ENCODE data around the gene FXYD2. TPM values are rescaled to one million over a fixed set of nuclear protein-coding genes. Genes with fewer than 3 reads are reported as not detected.

The FXYD2 gene
- total and polyA plus RNA-seq, 10 of the 15 experiments (the other 5 are each of a cell fraction or from before 2014, with no cell fraction given) = 1.2 to 4.5 (median 2.4) TPM

DNA sequence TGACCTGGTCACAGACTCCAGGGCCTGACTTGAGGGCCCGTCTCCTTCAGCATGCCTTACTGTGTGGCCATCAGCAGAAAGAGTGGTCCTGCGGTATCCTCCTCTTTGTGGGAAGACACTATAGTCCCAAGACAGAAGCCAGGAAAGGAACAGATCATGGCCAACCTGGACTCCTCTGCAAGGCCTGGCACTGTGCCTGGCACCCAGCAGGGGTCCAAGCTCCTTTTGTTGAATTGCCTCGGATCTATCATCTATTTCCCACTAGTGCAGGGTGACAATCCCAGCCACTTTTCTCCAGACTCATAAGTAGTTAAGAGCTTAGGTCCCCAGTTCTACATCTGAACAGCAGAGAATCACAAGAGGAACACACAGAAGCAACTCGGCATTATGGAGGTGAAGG, 54.5 kb downstream of the FXYD2 start:
- ChIA-PET SMC1A (ENCODE audit: uncharacterized antibody, unreplicated experiment) (no interaction called here), RAD21 (ENCODE audit: unreplicated experiment) (no interaction called here), POLR2A (no interaction called here), CTCF (no interaction called here)
- H3K9me3 ChIP-seq (replicated peaks; ENCODE audit: control insufficient read depth, insufficient read depth, low read length) = no peaks in the 10 kb centered on the region
- BruUV-seq (replicated peaks) = no TSS peak
- 35% methylated on average over 4 of the region's 4 CpGs for WGBS (ENCODE audit: insufficient coverage, insufficient replicate concordance, low lambda C conversion rate, missing lambda C conversion rate)
- no peak for ATAC-seq
- no peaks in the 10 kb centered on the region for H3K4me1 ChIP-seq (ENCODE audit: control insufficient read depth, insufficient read depth, low read length)
- no peak overlapping the region for H3K4me3 ChIP-seq
- H4K20me1 ChIP-seq (ENCODE audit: control insufficient read depth, insufficient read depth) = no peaks in the 10 kb centered on the region
- intact Hi-C loops (cut with micrococcal nuclease; ENCODE audit: unreplicated experiment) = no loop called here
- no peak for FAIRE-seq
- in situ Hi-C loops (cut with MboI) = no loop called here
- no peak overlapping the region for H3K9ac ChIP-seq (ENCODE audit: control insufficient read depth, insufficient read depth, low read length)
- H3K4me2 ChIP-seq (ENCODE audit: control insufficient read depth, insufficient read depth) = no peak overlapping the region
- H2AFZ ChIP-seq (ENCODE audit: control insufficient read depth, low read depth, low read length) = no peak overlapping the region
- H3K79me2 ChIP-seq (ENCODE audit: control insufficient read depth, insufficient read depth, low read length) = no peaks in the 10 kb centered on the region
- no peak for TF ChIP-seq CBX3 (IDR thresholded peaks at IDR 0.05; ENCODE audit: borderline replicate concordance, low read depth)
- no peak overlapping the region for H3K27ac ChIP-seq (ENCODE audit: control insufficient read depth, insufficient read depth)
- H3K36me3 ChIP-seq (ENCODE audit: control insufficient read depth in 2 of 2, insufficient read depth in 2 of 2, low read length in 1 of 2) = no peaks in the 10 kb centered on the region
- no peak for DNase-seq (ENCODE audit: low read depth, low spot score)
- H3K27me3 ChIP-seq (replicated peaks in 1 of 2; ENCODE audit: control insufficient read depth in 2 of 2, insufficient read depth in 2 of 2, low read length in 1 of 2) = peaks cover 0 to 2% of the 10 kb centered on the region in 2 experiments; a peak in 3 of 4 replicates

Other genes starting within 250 kb of the FXYD2 start
- 0.06 and 0.11 TPM in 2 replicates for gene DSCAML1, start 27.5 kb downstream of the FXYD2 start, total RNA-seq (2014; rRNA removed)
- gene DSCAML1, start 27.5 kb downstream of the FXYD2 start, total RNA-seq (2014; rRNA removed; fragmentation: Illumina TruSeq; extraction: Trizol) = 0.05 and 0.09 TPM in 2 replicates
- 0.13 TPM in 2 replicates for gene DSCAML1, start 27.5 kb downstream of the FXYD2 start, total RNA-seq (2021)
- gene DSCAML1, start 27.5 kb downstream of the FXYD2 start, polyA plus RNA-seq (2011; rRNA removed) = 0.18 and 0.20 TPM in 2 replicates
- gene DSCAML1, start 27.5 kb downstream of the FXYD2 start, polyA plus RNA-seq (2014; fragmentation: Illumina TruSeq; extraction: Trizol) = 0.06 and 0.11 TPM in 2 replicates
- gene DSCAML1, start 27.5 kb downstream of the FXYD2 start, polyA plus RNA-seq (2014; fragmentation: Nextera tagmentation; extraction: Ambion mirVana) = under 1 TPM in 1 of 2 experiments, not detected in 1; 0.03 TPM
- gene DSCAML1, start 27.5 kb downstream of the FXYD2 start, polyA plus RNA-seq (2014; rRNA removed) = 0.06 and 0.10 TPM in 2 replicates
- under 1 TPM; 0.03 TPM for gene DSCAML1, start 27.5 kb downstream of the FXYD2 start, polyA plus RNA-seq (2016; fragmentation: Nextera tagmentation; extraction: Ambion mirVana)
- 0.11 and 0.27 TPM in 2 replicates for gene FXYD6, start 51.9 kb upstream of the FXYD2 start, total RNA-seq (2014; rRNA removed)
- gene FXYD6, start 51.9 kb upstream of the FXYD2 start, total RNA-seq (2014; rRNA removed; fragmentation: Illumina TruSeq; extraction: Trizol) = 0.09 TPM in 1 of 2 replicates, not detected in the other
- gene FXYD6, start 51.9 kb upstream of the FXYD2 start, total RNA-seq (2021) = 0.10 and 0.93 TPM in 2 replicates
- 2.0 and 2.1 TPM in 2 replicates for gene FXYD6, start 51.9 kb upstream of the FXYD2 start, polyA plus RNA-seq (2011; rRNA removed)
- gene FXYD6, start 51.9 kb upstream of the FXYD2 start, polyA plus RNA-seq (2014; fragmentation: Illumina TruSeq; extraction: Trizol) = 0.46 and 1.2 TPM in 2 replicates
- under 1 TPM; 0.16 to 0.29 TPM for gene FXYD6, start 51.9 kb upstream of the FXYD2 start, polyA plus RNA-seq (2014; fragmentation: Nextera tagmentation; extraction: Ambion mirVana)
- 0.42 and 0.88 TPM in 2 replicates for gene FXYD6, start 51.9 kb upstream of the FXYD2 start, polyA plus RNA-seq (2014; rRNA removed)
- not detected for gene FXYD6, start 51.9 kb upstream of the FXYD2 start, polyA plus RNA-seq (2016; fragmentation: Nextera tagmentation; extraction: Ambion mirVana)
- 0.23 and 0.65 TPM in 2 replicates for gene TMPRSS13, start 104.7 kb upstream of the FXYD2 start, total RNA-seq (2014; rRNA removed)
- gene TMPRSS13, start 104.7 kb upstream of the FXYD2 start, total RNA-seq (2014; rRNA removed; fragmentation: Illumina TruSeq; extraction: Trizol) = 0.18 and 0.45 TPM in 2 replicates
- 0.46 and 0.66 TPM in 2 replicates for gene TMPRSS13, start 104.7 kb upstream of the FXYD2 start, total RNA-seq (2021)
- gene TMPRSS13, start 104.7 kb upstream of the FXYD2 start, polyA plus RNA-seq (2011; rRNA removed) = 0.49 and 0.50 TPM in 2 replicates
- 0.22 and 0.24 TPM in 2 replicates for gene TMPRSS13, start 104.7 kb upstream of the FXYD2 start, polyA plus RNA-seq (2014; fragmentation: Illumina TruSeq; extraction: Trizol)
- under 1 TPM in 1 of 2 experiments, not detected in 1; 0.05 TPM for gene TMPRSS13, start 104.7 kb upstream of the FXYD2 start, polyA plus RNA-seq (2014; fragmentation: Nextera tagmentation; extraction: Ambion mirVana)
- 0.29 and 0.57 TPM in 2 replicates for gene TMPRSS13, start 104.7 kb upstream of the FXYD2 start, polyA plus RNA-seq (2014; rRNA removed)
- under 1 TPM in 1 of 2 experiments, not detected in 1; 0.09 TPM for gene TMPRSS13, start 104.7 kb upstream of the FXYD2 start, polyA plus RNA-seq (2016; fragmentation: Nextera tagmentation; extraction: Ambion mirVana)
- gene IL10RA, start 161.7 kb upstream of the FXYD2 start, total RNA-seq (2014; rRNA removed) = 12.0 and 12.5 TPM in 2 replicates
- gene IL10RA, start 161.7 kb upstream of the FXYD2 start, total RNA-seq (2014; rRNA removed; fragmentation: Illumina TruSeq; extraction: Trizol) = 6.5 and 8.8 TPM in 2 replicates
- gene IL10RA, start 161.7 kb upstream of the FXYD2 start, total RNA-seq (2021) = 10.8 and 11.8 TPM in 2 replicates
- 29.5 and 45.9 TPM in 2 replicates for gene IL10RA, start 161.7 kb upstream of the FXYD2 start, polyA plus RNA-seq (2011; rRNA removed)
- 5.9 and 13.7 TPM in 2 replicates for gene IL10RA, start 161.7 kb upstream of the FXYD2 start, polyA plus RNA-seq (2014; fragmentation: Illumina TruSeq; extraction: Trizol)
- gene IL10RA, start 161.7 kb upstream of the FXYD2 start, polyA plus RNA-seq (2014; fragmentation: Nextera tagmentation; extraction: Ambion mirVana) = 1 to 10 TPM in 1 of 2 experiments, under 1 TPM in 1; 0.77 to 1.4 TPM
- 11.0 and 18.7 TPM in 2 replicates for gene IL10RA, start 161.7 kb upstream of the FXYD2 start, polyA plus RNA-seq (2014; rRNA removed)
- 1 to 10 TPM; 7.4 to 8.5 TPM for gene IL10RA, start 161.7 kb upstream of the FXYD2 start, polyA plus RNA-seq (2016; fragmentation: Nextera tagmentation; extraction: Ambion mirVana)